HG03108 (cell line): ENCODE measurements around the gene SPINT2.
A peak's percentile ranks its signal among the peaks of the same experiment; 100 is the strongest.
"Not testable (repeated sequence)": the region's sequence is repeated elsewhere in the genome, so short reads cannot be mapped to it uniquely, and the experiment has no call there.

Source experiments
- ATAC-seq: cut with Tn5 transposase; IDR thresholded peaks from one replicate; pipeline ENCODE4 v1.9.1; 2021; ENCODE audit warnings: moderate library complexity; ENCODE audit not compliant: unreplicated experiment

Gene SPINT2

DNA sequence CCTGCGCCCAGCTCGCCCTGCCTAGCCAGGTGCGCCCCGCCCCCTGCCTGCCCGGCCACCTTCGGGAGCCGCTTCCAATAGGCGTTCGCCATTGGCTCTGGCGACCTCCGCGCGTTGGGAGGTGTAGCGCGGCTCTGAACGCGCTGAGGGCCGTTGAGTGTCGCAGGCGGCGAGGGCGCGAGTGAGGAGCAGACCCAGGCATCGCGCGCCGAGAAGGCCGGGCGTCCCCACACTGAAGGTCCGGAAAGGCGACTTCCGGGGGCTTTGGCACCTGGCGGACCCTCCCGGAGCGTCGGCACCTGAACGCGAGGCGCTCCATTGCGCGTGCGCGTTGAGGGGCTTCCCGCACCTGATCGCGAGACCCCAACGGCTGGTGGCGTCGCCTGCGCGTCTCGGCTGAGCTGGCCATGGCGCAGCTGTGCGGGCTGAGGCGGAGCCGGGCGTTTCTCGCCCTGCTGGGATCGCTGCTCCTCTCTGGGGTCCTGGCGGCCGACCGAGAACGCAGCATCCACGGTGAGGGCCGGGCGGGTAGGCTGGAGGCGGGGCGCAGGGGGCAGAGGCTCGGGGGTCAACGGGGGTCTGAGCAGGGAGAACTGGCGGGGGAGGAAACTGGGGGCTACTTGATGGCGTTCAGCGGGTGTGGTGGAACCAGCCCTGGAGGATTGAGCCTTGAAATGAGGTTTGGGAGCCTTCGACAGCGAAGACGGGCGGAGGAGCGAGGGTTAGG, at the start of gene SPINT2:
Gene SPINT2, plus strand, starts transcription at position 88 of the 727 bp plus-strand sequence. Its CDS starts 320 bp downstream, at position 408.
- ATAC-seq = peak; percentile 14

GRCh38 chr19:38216785-38217641, 47.4 kb upstream of the SPINT2 start:
- ATAC-seq = no peak

DNA sequence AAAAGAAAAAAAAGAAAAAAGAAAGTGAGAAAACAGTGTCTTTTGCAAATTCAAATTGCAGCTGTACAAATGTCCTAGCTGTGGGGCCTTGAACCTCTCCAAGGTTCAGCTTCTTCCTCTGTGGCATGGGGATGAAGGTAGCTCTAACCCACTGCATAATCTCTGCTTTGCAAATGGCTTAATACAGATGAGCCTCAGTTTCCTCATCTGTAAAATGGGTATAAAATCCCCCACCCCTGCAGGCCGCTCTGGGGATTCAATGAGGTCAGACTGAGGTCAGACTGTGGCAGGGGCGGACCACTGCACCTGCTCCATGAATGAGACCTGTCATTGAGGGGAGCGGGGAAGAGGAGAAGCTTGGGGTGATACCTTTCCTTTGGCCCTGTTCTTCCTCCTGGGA, 46.2 kb upstream of the SPINT2 start:
- no peak for ATAC-seq

- ATAC-seq = no peak
These were observed 45.2 kb upstream of the SPINT2 start for GRCh38 chr19:38219221-38219620.

DNA sequence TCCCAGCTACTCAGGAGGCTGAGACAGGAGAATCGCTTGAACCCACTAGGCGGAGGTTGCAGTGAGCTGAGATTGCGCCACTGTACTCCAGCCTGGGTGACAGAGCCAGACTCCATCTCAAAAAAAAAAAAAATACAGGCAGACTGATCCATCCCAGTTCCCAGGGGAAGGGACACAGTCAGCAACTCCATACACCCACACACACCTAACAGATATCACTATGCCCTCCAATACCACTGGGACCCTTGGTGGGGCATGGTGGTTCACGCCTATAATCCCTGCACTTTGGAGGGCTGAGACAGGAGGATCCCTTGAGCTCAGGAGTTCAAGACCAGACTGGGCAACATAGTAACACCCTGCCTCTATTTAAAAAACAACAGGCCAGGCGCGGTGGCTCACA, 43.0 kb upstream of the SPINT2 start:
- ATAC-seq = no peak

DNA sequence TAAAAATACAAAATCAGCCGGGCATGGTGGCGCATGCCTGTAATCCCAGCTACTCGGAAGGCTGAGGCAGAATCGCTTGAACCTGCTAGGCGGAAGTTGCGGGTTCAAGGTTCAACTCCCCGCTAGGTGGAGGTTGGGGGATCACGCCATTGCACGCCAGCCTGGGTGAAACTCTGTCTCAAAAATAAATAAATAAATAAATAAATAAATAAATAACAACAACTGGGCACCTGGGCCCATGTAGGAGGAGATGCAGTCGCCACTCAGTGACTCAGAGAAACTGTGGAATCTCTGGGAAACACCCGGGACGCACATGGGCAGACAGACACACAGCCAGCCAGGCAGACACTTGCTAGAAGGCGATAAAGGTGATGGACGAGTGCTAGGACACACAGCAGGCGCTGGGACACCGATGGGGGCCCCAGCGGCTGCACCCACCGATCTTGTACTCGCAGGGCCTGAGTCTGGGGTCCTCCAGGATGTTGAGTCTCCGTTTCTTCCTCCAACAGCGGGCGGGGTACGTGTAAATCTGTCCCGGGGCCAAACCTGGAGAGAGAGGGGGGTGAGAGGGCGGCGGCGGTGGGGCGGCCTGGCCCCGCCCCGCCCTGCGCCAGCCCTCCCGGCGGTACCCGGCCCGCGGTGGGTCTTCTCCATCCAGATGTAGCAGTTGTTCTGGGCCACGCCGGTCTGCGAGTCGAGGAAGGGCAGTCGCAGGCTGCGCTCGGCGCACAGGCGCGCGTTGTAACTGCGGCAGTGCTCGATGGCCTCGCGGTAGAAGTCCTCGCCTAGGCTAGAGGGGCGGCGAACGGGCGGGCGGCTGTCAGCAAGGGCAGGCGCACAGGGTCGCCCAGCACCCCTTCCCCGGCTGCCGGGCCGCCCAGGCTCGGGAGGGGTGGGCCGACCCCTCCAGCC, 42.2 kb upstream of the SPINT2 start:
- no peak for ATAC-seq

GRCh38 chr19:38223119-38223523, 41.3 kb upstream of the SPINT2 start:
- no peak for ATAC-seq

DNA sequence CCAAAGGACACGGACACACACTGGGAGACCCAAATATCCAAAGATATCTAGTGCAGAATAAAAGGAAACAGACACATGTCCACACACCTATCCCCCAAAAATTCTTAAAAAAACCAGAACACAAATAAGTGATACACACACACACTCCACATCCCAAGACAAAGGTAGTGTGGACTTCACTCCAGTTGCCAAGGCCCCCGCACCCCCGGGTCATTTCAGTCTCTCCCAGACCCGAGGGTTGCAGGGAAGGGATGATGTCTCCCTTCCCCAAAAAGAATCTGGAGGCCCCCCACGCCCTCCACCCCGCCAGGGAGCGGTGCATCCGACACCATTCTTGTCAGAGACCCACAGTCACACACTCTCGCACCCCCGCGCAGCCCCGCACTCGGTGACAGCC, 40.8 kb upstream of the SPINT2 start:
- no peak for ATAC-seq

- ATAC-seq = peak; percentile 70
These were observed 40.1 kb upstream of the SPINT2 start, which contains the start of gene DPF1 for GRCh38 chr19:38224014-38224862. Gene DPF1 (minus strand): TSS chr19:38224222. CDS start chr19:38224142, 80 bp downstream.

DNA sequence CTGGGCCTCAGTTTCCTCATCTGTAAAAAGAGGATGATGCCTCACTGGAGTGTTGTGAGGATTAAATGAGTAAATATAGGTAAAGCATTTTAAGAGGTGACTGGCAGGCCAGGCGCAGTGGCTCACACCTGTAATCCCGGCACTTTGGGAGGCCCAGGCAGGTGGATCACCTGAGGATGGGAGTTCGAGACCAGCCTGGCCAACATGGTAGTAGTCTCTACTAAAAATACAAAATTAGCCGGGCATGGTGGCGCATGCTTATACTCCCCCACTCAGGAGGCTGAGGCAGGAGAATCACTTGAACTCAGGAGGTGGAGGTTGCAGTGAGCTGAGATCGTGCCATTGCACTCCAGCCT, 39.5 kb upstream of the SPINT2 start:
- ATAC-seq = not testable (repeated sequence)

DNA sequence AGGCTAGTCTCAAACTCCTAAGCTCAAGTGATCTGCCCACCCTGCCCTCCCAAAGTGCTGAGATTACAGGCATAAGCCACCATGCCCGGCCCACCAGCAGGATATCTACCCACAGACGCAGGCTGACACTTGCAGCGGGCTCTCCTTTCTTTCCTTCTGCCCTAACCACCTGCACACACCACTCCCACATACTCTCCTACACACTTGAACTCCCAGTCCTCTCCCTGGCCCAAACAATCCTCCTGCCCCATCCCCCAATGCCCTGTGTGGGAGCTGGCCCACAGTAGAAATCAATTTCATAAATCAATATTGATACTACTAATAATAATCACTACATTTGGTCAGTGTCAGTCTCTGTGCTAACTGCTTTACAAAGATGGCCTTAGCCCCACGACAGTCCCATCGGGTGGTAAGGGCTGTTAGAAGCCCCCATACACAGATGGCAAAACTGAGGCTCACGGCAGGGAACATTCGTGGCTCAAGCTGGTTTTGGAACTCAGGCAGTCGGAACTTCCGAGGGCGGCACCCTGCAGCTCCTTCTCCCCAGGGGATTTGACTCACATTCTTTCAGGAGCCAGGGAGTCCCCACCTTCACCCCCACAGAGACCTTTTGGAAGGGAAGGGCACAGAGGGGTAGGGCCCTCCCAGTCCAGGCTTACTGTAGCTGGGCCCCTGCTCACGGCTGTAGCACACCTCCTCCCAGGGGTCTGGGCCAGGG, 36.9 kb upstream of the SPINT2 start:
- ATAC-seq = no peak

DNA sequence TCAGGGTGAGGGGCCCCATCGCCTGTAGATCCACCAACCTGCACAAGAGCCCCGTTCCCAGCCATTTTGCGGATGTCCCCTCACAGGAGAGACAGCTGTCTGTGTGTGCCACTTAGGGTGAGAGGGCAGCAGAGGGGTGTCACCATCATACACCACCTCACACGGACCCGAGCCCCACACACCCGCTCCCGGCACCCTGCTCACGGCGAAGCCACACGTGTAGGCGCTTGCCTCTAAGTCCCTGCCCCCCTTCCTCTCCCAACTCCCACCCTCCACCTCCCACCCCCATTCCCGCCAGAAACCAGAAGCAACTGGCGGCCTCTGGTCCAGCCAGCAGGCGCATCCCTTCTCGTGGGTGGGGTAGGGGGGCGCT, 36.4 kb upstream of the SPINT2 start:
- no peak for ATAC-seq

DNA sequence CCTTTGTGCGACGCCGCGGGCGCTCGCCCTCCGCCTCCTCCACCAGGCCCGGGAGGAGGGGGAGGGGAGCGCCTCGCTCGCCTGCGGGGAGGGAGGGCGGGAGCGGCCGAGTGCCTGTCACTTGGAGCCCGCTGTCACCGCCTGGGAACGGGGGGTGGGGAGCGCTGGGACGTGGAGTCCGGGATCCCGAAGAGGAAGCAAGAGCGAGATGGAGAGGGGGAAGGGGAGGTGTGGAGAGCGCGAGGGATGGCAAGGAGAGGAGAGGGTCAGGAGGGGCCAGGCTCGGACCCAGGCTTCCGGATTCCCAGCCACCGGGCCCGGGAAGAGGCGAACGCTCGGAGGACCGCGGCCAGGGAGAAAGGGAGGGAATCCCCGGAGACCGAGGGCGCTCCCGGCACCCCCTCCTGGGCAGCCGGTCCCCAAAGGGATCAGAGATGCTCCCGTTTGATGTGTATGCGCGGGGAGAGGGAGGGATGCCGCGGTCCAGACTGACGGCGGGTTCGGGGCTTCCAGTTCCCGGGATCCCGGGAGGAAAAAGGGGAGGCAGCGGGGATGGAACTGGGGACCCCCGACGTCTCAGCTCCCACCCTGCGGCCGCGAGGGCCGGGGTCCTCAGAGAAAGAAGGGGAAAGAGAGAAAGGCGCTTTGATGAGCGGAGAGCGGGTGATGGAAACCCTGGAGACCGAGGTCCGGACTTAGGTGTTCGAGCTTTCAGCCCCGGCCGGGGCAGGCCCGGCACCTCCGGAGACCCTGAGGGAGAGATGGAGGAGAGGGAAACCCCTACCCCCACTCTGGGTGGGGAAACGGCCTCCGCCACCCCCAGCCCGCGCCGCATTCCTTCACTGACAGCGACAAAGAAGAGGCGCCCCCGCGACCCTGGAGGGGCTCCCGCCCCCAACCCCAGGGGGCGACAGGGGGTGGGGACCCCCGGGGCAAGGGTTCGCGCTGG, 35.6 kb upstream of the SPINT2 start:
- ATAC-seq = no peak

DNA sequence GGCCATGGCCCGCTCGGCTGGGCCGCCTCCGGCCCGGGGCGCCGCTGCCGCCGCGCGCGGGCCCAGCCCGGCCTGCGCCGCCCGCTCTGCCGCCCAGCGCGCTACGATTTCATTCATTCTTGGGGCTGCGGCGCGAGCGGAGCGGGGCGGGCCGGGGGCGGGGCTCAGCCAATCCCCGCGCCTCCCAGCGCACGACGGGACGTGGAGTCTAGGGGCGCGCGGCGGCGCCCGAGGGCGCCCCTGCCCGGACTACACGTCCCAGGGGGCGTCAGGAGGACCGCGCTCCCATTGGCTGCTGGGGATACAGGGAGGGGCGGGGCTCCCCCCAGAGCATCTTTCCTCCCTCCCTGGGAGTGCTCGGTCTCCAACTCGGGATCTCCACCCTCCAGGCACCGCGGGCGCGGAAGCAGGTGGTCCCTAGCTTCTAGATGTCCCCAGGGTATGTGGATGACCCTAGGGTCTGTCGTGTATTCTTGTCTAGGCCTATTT, 34.7 kb upstream of the SPINT2 start:
- ATAC-seq = peak; percentile 56

DNA sequence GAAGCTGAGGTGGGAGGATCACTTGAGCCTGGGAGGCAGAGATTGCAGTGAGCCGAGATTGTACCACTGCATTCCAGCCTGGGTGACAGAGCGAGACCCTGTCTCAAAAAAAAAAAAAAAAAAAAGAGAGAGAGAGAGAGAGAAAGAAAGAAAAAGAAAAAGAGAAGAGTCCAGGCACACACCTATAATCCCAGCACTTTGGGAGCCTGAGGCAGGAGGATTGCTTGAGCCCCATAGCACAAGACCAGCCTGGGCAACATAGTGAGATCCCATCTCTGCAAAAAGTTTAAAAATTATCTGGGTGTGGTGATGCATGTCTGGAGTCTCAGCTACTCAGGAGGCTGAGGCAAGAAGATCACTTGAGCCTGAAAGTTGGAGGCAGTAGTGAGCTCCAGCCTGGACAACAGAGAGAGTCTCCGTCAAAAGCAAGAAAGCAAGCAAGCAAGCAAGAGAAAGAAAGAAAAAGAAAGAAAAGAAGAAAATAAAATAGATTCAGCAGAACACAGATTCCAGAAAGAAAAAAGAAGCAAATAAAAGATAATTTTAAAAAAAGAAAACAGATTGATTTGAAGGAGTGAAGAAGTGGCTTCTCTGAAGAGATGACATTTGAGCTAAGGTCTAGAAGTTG, 33.8 kb upstream of the SPINT2 start:
- not testable (repeated sequence) for ATAC-seq

DNA sequence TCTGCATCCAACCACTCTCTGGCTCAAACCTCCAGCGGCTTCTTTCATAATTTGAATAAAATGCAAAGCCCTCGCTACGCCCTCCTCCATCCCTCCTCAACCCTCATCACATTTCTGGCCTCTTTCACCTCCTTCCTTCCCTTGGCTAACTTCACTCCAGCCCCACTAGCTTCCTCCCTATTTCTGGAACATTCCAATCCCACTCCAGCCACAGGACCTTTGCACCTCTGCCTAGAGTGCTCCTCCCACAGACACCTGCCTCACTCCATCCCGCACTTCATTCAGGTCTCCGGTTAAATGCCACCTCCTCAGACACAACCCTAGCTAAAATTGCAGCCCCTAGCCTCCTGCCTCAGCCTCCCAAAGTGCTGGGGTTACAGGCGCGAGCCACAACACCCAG, 32.5 kb upstream of the SPINT2 start:
- ATAC-seq = no peak

DNA sequence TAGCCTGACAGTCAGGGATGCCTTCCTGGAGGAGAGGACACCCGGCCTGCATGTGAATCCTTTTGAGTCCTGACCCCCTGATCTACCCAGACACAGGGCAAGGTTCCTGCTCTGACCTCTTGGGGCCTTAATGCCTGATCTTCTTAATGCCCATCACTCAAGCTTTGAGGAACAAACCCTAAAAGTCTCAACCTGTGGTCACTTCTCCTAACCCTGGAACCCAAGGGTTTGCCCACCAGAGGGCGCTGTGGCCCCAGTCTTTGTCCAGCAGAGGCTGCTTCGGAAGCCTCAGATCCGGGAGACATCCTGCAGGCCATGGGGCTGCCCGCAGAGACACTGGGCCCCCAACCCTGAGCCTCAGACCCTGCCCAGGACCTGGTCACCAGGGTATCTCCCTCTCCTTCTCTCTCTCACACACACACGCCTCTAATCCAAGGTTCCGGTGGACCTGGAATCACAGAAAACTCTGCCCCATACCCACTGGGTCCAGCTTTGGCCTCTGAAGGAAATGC, 30.6 kb upstream of the SPINT2 start:
- no peak for ATAC-seq

GRCh38 chr19:38234615-38235014, 29.8 kb upstream of the SPINT2 start:
- no peak for ATAC-seq
